Measurements from ENCODE around the gene ALG3. TPM values are rescaled to one million over a fixed set of nuclear protein-coding genes. Genes with fewer than 3 reads are reported as not detected.

Gene ALG3
- total RNA-seq, 1 experiment from 2014 or later: 77.8 TPM

DNA sequence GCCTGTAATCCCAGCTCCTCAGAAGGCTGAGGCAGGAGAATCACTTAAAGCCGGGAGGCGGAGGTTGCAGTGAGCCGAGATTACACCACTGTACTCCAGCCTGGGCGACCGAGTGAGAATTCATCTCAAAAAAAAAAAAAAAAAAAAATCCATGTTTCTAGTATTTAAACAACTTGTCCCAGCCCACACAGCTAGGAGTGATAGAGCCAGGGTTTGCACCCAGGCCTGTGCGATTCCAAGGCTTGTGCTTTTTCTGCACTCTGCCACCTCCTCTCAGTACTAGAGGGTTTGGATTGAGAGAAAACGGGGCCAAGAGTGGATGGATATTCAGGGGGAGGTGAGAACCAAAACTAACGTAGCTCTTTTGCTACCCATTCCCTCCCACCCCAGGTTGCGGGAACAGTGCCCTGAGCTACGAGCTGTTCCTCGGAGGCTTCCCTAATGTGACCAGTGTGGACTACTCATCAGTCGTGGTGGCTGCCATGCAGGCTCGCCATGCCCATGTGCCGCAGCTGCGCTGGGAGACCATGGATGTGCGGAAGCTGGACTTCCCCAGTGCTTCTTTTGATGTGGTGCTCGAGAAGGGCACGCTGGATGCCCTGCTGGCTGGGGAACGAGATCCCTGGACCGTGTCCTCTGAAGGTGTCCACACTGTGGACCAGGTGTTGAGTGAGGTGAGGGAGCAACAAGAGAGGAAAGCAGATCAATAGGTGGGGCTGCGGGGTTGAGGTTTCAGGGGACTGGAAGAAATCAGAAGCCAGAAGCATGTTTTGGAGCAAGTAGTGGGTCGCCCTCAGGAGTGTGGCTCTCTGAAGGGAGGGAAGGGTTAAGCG, 8.5 kb upstream of the ALG3 start:
- Mint-ChIP-seq H3K36me3 (ENCODE audit: insufficient read depth, unreplicated experiment) (peaks cover 10% of the 10 kb centered on the region), H3K9me3 (ENCODE audit: unreplicated experiment) (no peaks in the 10 kb centered on the region), H3K4me1 (ENCODE audit: insufficient read depth, unreplicated experiment) (peaks cover 20% of the 10 kb centered on the region), H3K4me3 (ENCODE audit: unreplicated experiment) (no peak overlapping the region), H3K27me3 (ENCODE audit: insufficient read depth, unreplicated experiment) (no peaks in the 10 kb centered on the region), H3K27ac (ENCODE audit: low read depth, unreplicated experiment) (no peak overlapping the region)
- POLR2A ChIA-PET: interaction anchor here (0.6 kb wide), 2 partner anchors 558 to 835 kb away, joined by 3 to 4 read pairs; no protein-coding TSS in a partner anchor
- no peak for TF ChIP-seq CTCF (IDR thresholded peaks at IDR 0.05; ENCODE audit: unreplicated experiment)
- BruUV-seq (replicated peaks): no TSS peak
- DNase-seq (ENCODE audit: unreplicated experiment): no peak
- CTCF ChIA-PET: no interaction called here
- intact Hi-C loops (cut with micrococcal nuclease): no loop called here

DNA sequence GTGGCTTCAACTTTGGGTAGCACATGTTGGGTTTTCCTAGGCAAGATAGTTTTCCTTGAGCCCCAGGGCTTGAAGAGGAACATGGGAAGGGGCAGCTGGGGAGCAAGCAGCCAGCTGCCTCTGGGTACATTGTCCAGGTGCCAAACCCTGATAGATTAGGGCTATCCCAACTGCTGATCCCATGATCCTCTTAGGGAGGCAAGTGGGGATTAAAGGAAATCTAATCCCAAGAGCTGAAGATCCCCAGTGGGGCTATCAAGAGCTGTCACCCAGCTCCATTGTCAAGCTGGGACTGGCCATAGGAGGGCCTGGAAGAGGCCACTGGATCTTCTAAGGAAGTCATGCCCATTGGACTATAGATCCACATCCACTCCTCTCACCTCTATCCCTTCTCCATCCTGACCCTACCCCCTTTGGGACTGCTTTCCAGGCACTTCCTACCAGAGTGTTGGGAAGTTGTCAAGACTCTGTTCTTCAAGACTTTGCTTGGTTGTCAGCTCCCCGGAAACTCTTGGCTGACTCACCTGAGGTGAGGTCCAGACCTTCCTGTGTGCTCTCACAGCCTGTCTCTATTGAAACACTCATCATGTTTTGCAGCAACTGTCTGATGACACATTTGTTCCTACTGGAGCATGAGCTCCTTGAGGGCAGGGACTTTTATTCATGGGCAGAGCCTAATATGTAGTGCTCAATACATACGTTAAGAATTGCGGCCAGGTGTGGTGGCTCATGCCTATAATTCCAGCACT, 6.7 kb upstream of the ALG3 start:
- CTCF ChIA-PET: interaction anchor here (1.0 to 1.3 kb wide), 3 partner anchors 28 to 371 kb away, joined by 4 to 6 read pairs (median 4); partner anchors contain the start of gene PARL
- no peaks in the 10 kb centered on the region for H3K27me3 Mint-ChIP-seq (ENCODE audit: insufficient read depth, unreplicated experiment)

DNA sequence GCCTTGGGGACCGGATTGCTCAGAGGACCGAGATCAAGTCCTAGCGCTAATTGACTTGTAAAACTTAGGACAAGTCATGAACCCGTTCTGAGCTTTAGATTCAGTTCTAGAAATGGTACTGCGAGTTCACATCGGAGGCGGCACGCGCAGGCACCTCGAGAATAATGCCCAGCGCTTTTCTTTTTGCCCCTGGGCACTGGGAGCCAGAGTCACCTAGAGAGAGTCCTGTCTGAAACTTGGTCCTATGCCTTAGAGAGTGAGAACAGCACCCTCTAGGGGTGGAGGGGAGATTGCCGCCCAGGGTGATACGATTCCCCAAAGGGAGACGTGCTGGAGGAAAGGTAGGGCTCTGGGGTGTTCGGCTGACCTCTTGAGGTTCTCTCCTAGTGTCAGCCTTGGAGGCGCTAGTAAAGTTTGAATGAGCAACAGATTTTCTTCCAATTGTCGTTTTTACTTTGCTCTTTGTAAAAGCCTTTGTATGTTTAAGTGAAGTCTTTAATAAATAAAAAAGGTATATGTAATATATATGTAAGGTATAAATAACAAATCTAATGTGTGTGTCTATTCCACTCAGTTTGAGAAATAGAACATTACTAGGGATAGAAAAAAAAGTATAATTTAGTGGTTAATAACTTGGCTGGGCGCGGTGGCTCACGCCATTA, 1.5 kb upstream of the ALG3 start:
- POLR2A ChIA-PET: interaction anchor here (0.5 to 1.2 kb wide), 17 partner anchors 11 to 590 kb away, joined by 3 to 11 read pairs (median 3); partner anchors contain the start of genes ABCF3, CAMK2N2, EIF2B5 and PARL

More for the DNA sequence above, 6.7 kb upstream of the ALG3 start:
- Mint-ChIP-seq H3K36me3 (ENCODE audit: insufficient read depth, unreplicated experiment) (peaks cover 10% of the 10 kb centered on the region), H3K4me1 (ENCODE audit: insufficient read depth, unreplicated experiment) (peaks cover 10% of the 10 kb centered on the region), H3K4me3 (ENCODE audit: unreplicated experiment) (no peak overlapping the region), H3K27ac (ENCODE audit: low read depth, unreplicated experiment) (no peak overlapping the region), H3K9me3 (ENCODE audit: unreplicated experiment) (no peaks in the 10 kb centered on the region)
- TSS peak; percentile 31 for BruUV-seq (replicated peaks)
- peak; percentile 62 for DNase-seq (ENCODE audit: unreplicated experiment)
- intact Hi-C loops (cut with micrococcal nuclease): no loop called here
- TF ChIP-seq CTCF (IDR thresholded peaks at IDR 0.05; ENCODE audit: unreplicated experiment): no peak
- POLR2A ChIA-PET: interaction anchor here (0.6 to 1.3 kb wide), 4 partner anchors 15 to 676 kb away, joined by 3 to 11 read pairs (median 4); no protein-coding TSS in a partner anchor

More for the DNA sequence above, 1.5 kb upstream of the ALG3 start:
- no peaks in the 10 kb centered on the region for H3K9me3 Mint-ChIP-seq (ENCODE audit: unreplicated experiment)
- peak overlapping the region; percentile 97 for H3K4me3 Mint-ChIP-seq (ENCODE audit: unreplicated experiment)
- peak; percentile 80 for TF ChIP-seq CTCF (IDR thresholded peaks at IDR 0.05; ENCODE audit: unreplicated experiment)
- CTCF ChIA-PET: interaction anchor here (0.6 to 2.0 kb wide), 26 partner anchors 10 to 1097 kb away, joined by 3 to 10 read pairs (median 3); partner anchors contain the start of genes EIF2B5 and PARL
- H3K4me1 Mint-ChIP-seq (ENCODE audit: insufficient read depth, unreplicated experiment): peaks cover 9% of the 10 kb centered on the region
- intact Hi-C loops (cut with micrococcal nuclease): loop anchor here (1.0 to 5.0 kb wide), 5 partner anchors 23 to 355 kb away; partner anchors contain the start of gene PSMD2
- peak; percentile 97 for DNase-seq (ENCODE audit: unreplicated experiment)
- H3K36me3 Mint-ChIP-seq (ENCODE audit: insufficient read depth, unreplicated experiment): peaks cover 26% of the 10 kb centered on the region
- no peaks in the 10 kb centered on the region for H3K27me3 Mint-ChIP-seq (ENCODE audit: insufficient read depth, unreplicated experiment)
- no TSS peak for BruUV-seq (replicated peaks)
- H3K27ac Mint-ChIP-seq (ENCODE audit: low read depth, unreplicated experiment): peak overlapping the region; percentile 82
